Stimulated activated CD4-positive, alpha-beta T cell treated with anti-CD3 and anti-CD28 coated beads, TNF-alpha, amount 100 ng/mL, for 24 hours (primary cell): ENCODE data around the gene GARNL3.

Source experiments
- DNase-seq, 3 experiments: peaks; one replicate each; pipeline ENCODE4 v3.0.0-alpha.2; 2020; ENCODE audit warnings: low read depth in 3 of 3

Gene GARNL3

DNA sequence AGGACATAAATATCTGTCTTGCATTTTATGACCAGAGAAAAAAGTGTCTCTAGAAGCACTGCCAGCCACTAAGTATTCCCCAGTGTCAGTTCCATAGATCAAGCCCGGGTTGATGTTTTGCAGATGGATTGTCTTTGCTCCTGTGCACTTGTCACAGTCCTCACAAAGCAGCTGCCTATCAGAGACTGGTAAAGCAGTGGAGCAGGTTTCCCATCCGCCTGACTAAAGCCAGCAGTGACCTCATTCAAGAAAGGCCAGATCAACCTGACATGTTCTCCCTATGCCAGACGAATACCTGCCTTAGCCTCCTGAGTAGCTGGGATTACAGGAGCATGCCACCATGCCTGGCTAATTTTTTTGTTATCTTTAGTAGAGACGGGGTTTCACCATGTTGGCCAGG is 26.8 kb upstream of the GARNL3 start:
- no peak for DNase-seq

- no peak for DNase-seq
These were observed 23.2 kb upstream of the GARNL3 start for GRCh38 chr9:127241354-127241753.

- DNase-seq, result peak; percentile 90 to 96 (median 92)
These were observed 19.7 kb upstream of the GARNL3 start for GRCh38 chr9:127244609-127245601.

- DNase-seq, result no peak
These were observed 18.9 kb upstream of the GARNL3 start for GRCh38 chr9:127245637-127246164.

- no peak for DNase-seq
These were observed 16.3 kb upstream of the GARNL3 start for GRCh38 chr9:127248241-127248640.

DNA sequence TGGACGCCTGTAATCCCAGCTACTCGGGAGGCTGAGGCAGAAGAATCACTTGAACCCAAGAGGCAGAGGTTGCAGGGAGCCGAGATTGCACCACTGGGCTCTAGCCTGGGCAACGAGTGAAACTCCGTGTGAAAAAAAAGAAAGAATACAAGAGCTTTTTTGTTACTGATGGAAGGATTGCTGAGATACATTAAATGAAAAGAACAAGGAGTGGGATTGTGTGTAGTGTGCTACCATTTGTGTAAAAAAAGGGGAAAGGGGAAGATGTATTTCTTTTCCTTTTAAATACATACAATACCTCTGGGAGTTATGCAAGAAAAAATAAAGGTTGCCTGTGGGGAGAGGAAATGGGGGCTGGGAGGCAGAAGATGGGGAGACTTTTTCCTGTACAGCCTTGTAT is 14.7 kb upstream of the GARNL3 start:
- DNase-seq, result no peak

DNA sequence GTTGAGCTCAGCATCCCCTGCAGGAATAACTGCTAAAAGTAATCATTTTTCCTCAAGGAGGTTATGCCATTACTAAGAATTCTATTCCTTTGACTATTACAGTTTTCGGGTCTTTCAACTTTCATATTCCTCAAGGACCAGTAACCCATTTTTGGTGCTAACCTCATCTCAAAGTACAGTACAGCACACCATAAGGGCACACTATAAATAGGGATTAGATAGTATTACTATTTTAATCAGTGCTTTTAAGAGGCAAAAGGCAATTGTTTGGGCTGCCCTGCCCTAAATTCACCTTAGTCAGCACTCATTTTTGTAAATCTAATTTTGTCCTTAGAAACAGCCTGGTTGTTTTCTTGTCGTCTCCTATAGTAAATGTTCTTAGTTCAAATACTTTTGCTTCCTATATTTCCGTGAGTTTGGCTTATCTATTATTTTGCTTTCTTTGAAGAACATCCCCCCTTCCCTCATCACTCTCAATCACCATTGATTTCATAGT is 13.6 kb upstream of the GARNL3 start:
- no peak for DNase-seq

- DNase-seq, result no peak
These were observed 11.9 kb upstream of the GARNL3 start for GRCh38 chr9:127252410-127253318.

- DNase-seq, result no peak
These were observed 11.1 kb upstream of the GARNL3 start for GRCh38 chr9:127253446-127253845.

GRCh38 chr9:127255692-127256091 is 8.9 kb upstream of the GARNL3 start:
- no peak for DNase-seq

DNA sequence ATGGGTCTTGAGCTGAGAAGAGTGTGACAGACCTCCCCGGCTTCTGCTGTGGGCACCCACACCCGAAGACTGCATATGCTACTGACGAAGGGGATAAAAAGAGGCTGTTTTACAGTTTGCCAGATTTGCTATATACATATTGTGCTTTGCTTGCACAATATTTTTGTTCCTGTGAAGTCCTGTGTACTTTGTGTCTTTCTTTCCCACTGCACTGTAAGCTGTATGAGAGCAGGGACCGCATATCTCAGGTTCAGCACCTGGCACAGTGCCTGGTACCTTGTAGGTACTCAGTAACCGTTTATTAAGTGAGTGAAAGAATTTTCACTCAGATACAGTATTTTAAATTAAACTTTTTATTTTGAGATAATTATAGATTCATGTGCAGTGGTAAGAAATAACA is 8.2 kb upstream of the GARNL3 start:
- no peak for DNase-seq

GRCh38 chr9:127258606-127259471 is 5.7 kb upstream of the GARNL3 start:
- DNase-seq, result no peak

DNA sequence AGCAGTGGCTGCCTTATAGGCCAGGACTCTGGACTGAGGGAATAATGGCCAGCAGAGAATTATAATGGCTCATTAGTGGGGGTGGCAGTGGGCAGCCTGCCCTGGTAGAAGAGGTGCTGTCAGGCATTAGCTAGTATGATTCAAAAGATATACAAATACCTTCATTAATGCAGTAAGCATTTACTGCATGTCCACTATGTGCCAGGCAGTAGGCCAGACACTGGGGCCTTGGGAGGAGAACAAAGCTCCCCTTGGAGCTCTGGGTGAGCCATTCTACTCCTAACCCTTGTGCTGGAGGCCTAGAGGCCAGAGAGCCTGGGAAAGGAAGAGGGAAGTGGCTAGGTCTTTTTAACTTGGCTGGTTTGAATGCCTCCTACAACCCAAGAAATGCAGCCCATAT is 2.0 kb upstream of the GARNL3 start:
- DNase-seq, result no peak

- DNase-seq, result no peak
These were observed 1.3 kb upstream of the GARNL3 start for GRCh38 chr9:127263237-127263636.

DNA sequence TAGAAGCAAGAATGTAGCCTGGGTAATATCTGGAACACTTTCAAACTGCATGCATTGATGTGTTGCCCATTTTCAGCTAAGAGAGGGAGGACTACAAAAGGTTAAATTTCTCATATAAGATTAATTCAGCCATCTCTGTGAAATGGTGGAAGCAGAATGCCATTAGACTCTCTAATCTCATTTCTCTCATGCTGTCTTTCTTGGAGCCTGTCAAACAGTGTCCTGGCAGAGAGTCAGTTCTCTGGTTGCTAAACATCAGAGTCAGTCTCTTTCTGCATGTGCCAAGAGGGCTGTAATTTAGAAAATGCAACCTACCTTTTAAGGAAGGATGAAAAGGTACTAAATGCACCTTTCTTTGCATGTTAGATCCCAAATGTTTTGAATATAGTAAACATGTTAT is 910 bp upstream of the GARNL3 start:
- DNase-seq, result no peak

DNA sequence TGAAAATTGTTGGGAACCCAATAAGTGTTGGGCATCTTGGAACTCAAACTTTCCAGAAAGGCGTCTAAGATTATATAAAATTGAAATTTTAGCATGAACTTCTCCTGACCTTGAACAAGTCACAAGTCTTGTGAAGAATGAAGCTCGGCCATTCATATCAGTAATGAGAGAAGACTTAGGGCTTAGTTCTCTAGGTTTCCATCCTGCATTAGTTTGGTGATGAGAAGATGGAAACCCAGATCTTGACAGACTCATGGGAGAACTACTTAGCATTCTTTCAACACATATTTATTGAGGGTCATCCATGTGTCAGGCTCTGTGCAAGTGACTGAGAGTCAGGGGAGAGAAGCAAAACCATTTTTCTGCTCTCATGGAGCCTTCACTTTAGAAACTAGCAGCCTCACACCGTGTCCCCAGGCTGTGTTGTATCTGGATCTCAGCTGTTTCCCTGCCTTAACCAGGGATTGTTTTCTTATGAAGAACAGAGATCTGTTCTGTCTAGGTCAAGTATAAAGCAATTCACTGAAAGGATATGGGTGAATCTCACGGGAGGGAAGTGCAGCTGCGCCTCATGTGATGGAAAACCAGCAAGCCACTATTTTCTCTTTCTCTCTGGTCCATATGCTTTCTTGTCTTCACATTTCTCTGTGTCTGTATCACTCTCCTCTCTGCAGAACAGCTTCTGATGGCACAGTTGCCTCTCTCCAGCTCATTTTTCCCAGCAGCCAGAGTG is 3.4 kb downstream of the GARNL3 start:
- no peak for DNase-seq

DNA sequence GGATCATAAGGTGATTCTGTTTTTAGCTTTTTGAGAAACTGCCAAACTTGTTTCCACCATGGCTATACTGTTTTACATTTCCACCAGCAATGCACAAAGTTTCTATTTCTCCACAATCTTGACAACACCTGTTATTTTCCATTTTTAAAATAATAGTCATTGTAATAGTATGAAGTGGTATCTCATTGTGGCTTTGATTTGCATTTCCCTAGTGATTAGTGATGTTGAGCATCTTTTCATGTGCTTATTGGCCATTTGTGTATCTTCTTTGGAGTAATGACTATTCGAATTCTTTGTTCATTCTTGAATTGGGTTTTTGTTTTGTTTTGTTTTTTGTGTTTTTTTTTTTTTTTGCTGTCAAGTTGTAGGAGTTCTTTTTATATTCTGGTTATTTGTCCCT is 4.9 kb downstream of the GARNL3 start:
- no peak for DNase-seq

DNA sequence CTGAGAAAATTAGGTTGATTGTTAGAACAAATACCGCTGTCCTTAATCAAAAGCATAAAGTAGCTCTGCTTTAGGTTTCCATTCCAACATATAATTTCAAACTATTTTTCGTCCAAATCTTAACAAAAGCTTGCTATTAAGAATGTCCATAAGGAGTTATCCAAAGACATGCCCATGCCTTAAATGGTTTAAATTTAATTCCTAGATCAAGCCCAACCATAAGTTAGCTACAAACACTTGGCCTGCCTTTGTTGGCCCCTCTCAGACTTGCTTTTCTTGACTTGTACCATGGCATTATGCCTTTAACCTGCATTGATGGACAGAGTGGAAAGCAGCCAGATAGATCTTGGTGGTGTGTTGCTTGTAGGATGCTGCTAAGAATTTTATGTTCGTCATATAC is 8.8 kb downstream of the GARNL3 start:
- no peak for DNase-seq

DNA sequence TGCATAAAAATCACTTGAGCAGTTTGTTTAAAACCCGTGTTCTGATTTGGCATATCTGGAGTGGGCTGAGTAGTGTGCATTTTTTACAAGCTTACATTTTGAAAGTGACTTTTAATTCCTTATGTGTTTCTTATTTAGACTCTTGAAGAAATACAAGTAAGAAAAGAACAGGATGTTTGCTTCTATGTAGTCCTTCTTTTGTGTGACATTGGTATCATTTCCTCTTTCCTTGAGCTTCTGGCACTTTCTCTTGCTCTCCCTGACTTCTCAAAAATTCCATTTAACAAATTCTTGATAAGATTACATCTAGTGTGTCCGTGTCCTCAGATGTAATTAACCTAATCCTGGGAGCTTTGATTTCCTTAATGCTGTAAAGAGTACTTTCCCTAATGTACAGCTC is 12.5 kb downstream of the GARNL3 start:
- DNase-seq, result no peak

DNA sequence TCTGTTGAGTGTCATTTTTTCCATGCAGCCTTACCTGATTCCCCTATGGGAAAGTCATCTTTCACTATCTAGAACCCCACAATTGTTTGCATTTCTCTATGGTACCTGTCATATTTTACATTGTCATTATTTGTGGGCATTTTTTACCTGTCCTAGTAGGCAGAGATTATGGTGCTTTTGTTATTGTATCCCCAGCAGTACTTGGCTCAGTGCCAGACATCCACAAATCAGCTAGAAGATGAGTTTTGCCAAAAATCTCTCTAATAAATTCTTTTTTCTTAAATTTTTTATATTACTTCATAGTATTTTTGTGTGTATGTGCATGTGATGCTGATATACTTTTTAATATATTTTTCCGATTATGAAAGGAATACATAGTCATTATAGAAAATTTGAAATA is 13.2 kb downstream of the GARNL3 start:
- DNase-seq, result no peak
